CD14-positive monocyte (primary cell): ENCODE measurements around the gene PLXNA4. TPM values are rescaled to one million over a fixed set of nuclear protein-coding genes. Genes with fewer than 3 reads are reported as not detected.

Experiments
- DNase-seq, 3 donors: peaks; one replicate each; pipeline ENCODE4 v3.0.0-alpha.2; 2011 to 2022
- H2AFZ ChIP-seq: 2 replicates; pipeline ENCODE4 v1.6.0; 2012; ENCODE audit warnings: mild to moderate bottlenecking, low read depth, low read length, inconsistent platforms; ENCODE audit not compliant: insufficient read depth, poor library complexity, severe bottlenecking
- H3K27ac ChIP-seq, 2 donors: 1 replicate in 1 of 2; 2 replicates in 1 of 2; pipeline ENCODE4 v1.5.1; 2012 to 2013; ENCODE audit warnings: low read length in 2 of 2, control low read depth in 1 of 2, inconsistent platforms in 1 of 2, low read depth in 1 of 2, mild to moderate bottlenecking in 1 of 2
- H3K27me3 ChIP-seq, 2 donors: one replicate each; pipeline versions ENCODE4 v1.6.0 to v1.6.1; 2011 to 2013; ENCODE audit warnings: low read length in 2 of 2; ENCODE audit not compliant: control insufficient read depth in 2 of 2, insufficient read depth in 2 of 2
- H3K36me3 ChIP-seq, 2 donors: replicated peaks in 1 of 2; 1 replicate in 1 of 2; 2 replicates in 1 of 2; pipeline versions ENCODE4 v1.5.1 to v1.6.1; 2012 to 2013; ENCODE audit warnings: low read length in 2 of 2, control low read depth in 1 of 2, inconsistent platforms in 1 of 2, mild to moderate bottlenecking in 1 of 2; ENCODE audit not compliant: insufficient read depth in 2 of 2, control insufficient read depth in 1 of 2
- H3K4me1 ChIP-seq, 2 donors: 1 replicate in 1 of 2; 2 replicates in 1 of 2; pipeline versions ENCODE4 v1.5.1 to v1.6.1; 2012 to 2013; ENCODE audit warnings: low read length in 2 of 2, control low read depth in 1 of 2, inconsistent platforms in 1 of 2, mild to moderate bottlenecking in 1 of 2, moderate library complexity in 1 of 2; ENCODE audit not compliant: insufficient read depth in 2 of 2, control insufficient read depth in 1 of 2
- H3K4me2 ChIP-seq: replicated peaks from 2 replicates; pipeline ENCODE3; 2012; ENCODE audit warnings: low read length, moderate library complexity, mild to moderate bottlenecking; ENCODE audit not compliant: poor library complexity, severe bottlenecking; ENCODE audit errors: extremely low read depth
- H3K4me3 ChIP-seq, 3 experiments: fragments of 200-600 bp in 1 of 3; sonication (generic) in 1 of 3; replicated peaks in 1 of 3; 1 replicate in 2 of 3; 2 replicates in 1 of 3; pipeline ENCODE4 v1.5.1; 2011 to 2013; ENCODE audit warnings: low read length in 3 of 3, mild to moderate bottlenecking in 3 of 3, control low read depth in 2 of 3, low read depth in 2 of 3, inconsistent platforms in 1 of 3, moderate library complexity in 1 of 3
- H3K79me2 ChIP-seq: 2 replicates; pipeline ENCODE4 v1.6.0; 2012; ENCODE audit warnings: mild to moderate bottlenecking, control low read depth, inconsistent platforms, low read length, moderate library complexity; ENCODE audit not compliant: insufficient read depth
- H3K9ac ChIP-seq: 2 replicates; pipeline ENCODE4 v1.6.0; 2017; ENCODE audit warnings: low read length, mild to moderate bottlenecking; ENCODE audit not compliant: insufficient read depth, poor library complexity, severe bottlenecking
- H3K9me3 ChIP-seq, 2 donors: replicated peaks in 1 of 2; 1 replicate in 1 of 2; 2 replicates in 1 of 2; pipeline versions ENCODE4 v1.5.1 to v1.6.1; 2012 to 2013; ENCODE audit warnings: low read length in 2 of 2, control low read depth in 1 of 2; ENCODE audit not compliant: control insufficient read depth in 1 of 2, insufficient read depth in 1 of 2
- H4K20me1 ChIP-seq: 2 replicates; pipeline ENCODE4 v1.6.0; 2012; ENCODE audit warnings: mild to moderate bottlenecking, low read length, control low read depth, moderate library complexity; ENCODE audit not compliant: insufficient read depth
- H3K27ac Mint-ChIP-seq, 7 donors: one replicate each; pipeline ENCODE4 v1.8.0; 2020; ENCODE audit warnings: mild to moderate bottlenecking in 7 of 7, mixed read lengths in 7 of 7, moderate library complexity in 6 of 7, inconsistent platforms in 2 of 7
- H3K27me3 Mint-ChIP-seq, 3 donors: one replicate each; pipeline ENCODE4 v1.8.0; 2021 to 2022; ENCODE audit warnings: low read depth in 3 of 3, mild to moderate bottlenecking in 3 of 3, mixed read lengths in 3 of 3, moderate library complexity in 3 of 3, inconsistent platforms in 1 of 3
- H3K36me3 Mint-ChIP-seq, 2 donors: one replicate each; pipeline ENCODE4 v1.8.0; 2020; ENCODE audit warnings: mixed read lengths in 2 of 2, inconsistent platforms in 1 of 2, mild to moderate bottlenecking in 1 of 2
- H3K4me1 Mint-ChIP-seq: one replicate; pipeline ENCODE4 v1.8.0; 2020; ENCODE audit warnings: mild to moderate bottlenecking, mixed read lengths
- H3K4me3 Mint-ChIP-seq, 2 donors: one replicate each; pipeline ENCODE4 v1.8.0; 2020; ENCODE audit warnings: mild to moderate bottlenecking in 2 of 2, mixed read lengths in 2 of 2, moderate library complexity in 1 of 2
- H3K9me3 Mint-ChIP-seq, 7 donors: one replicate each; pipeline ENCODE4 v1.8.0; 2020 to 2022; ENCODE audit warnings: mixed read lengths in 7 of 7, mild to moderate bottlenecking in 6 of 7, moderate library complexity in 6 of 7, inconsistent platforms in 2 of 7
- WGBS: methylation state at CpG from one replicate; pipeline ENCODE4 v1.1.5; 2013; ENCODE audit warnings: missing lambda C conversion rate; ENCODE audit not compliant: insufficient coverage; 5-methylcytosine and 5-hydroxymethylcytosine counted together
- intact Hi-C, 2 donors: fragments of 100-400 bp; cut with micrococcal nuclease; formaldehyde crosslinking; loops; one replicate each; pipeline versions ENCODE4 v1.15.0 to v1.15.1; 2023
- polyA plus RNA-seq, 3 donors: library from polyadenylated mRNA; depleted of rRNA in 1 of 3; unstranded in 2 of 3; stranded (reverse) in 1 of 3; fragments of 300-500 nt in 2 of 3; fragments of >200 nt in 1 of 3; fragmentation: Illumina TruSeq in 2 of 3; gene quantifications; 1 replicate in 2 of 3; 2 replicates in 1 of 3; pipeline ENCODE4 v1.2.3, GENCODE V29; 2012 to 2021
- TF ChIP-seq, protein P1 (sequence below): fragments of 200-600 bp; IDR thresholded peaks from one replicate; pipeline ENCODE4 v1.8.0; 2022; ENCODE audit warnings: antibody characterized with exemption, mild to moderate bottlenecking

Gene PLXNA4
- polyA plus RNA-seq, 3 donors: not detected

DNA sequence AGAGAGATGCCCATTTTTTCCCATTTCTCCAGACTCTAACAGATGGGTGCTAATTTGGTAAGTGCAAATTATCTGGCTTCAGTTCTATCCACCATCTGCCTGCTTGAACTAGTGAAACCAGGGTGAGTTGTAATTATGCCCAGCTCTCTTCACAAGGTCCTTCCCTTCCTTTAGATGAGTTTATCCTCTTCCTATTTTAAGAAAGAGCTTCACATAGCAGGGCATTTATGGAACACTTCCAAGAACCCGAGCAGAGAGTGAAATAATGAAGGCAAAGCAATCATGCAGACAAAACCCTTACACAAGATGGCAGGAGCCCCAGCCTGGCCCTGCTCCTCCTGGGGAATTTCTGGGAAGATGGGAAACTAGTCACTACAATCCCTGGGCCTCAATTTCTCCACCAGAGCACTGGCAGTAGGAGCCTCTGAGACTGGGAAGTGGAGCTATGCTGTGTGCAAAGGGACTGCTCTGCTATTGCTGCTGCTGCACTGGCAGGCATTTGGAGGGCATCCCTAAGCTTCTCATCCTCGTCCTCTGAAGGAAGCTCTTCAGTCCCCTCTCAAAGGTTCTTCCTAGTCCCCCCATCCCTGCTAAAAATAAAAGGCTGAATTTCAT is 33.7 kb upstream of the PLXNA4 start:
- no peak overlapping the region for H3K4me3 ChIP-seq
- Mint-ChIP-seq H3K36me3 (no peaks in the 10 kb centered on the region), H3K4me3 (no peak overlapping the region), H3K27ac (no peak overlapping the region), H3K27me3 (peaks cover 0 to 6% (median 1%) of the 10 kb centered on the region in 3 donors), H3K9me3 (no peaks in the 10 kb centered on the region), H3K4me1 (peaks cover 10% of the 10 kb centered on the region)
- H4K20me1 ChIP-seq: no peaks in the 10 kb centered on the region
- H3K4me1 ChIP-seq: peaks cover 6% of the 10 kb centered on the region in 2 donors
- 100% methylated on average over 1 of the region's 2 CpGs for WGBS
- no peaks in the 10 kb centered on the region for H3K27me3 ChIP-seq
- H3K36me3 ChIP-seq: no peaks in the 10 kb centered on the region
- no peak overlapping the region for H2AFZ ChIP-seq
- TF ChIP-seq, protein P1, sequence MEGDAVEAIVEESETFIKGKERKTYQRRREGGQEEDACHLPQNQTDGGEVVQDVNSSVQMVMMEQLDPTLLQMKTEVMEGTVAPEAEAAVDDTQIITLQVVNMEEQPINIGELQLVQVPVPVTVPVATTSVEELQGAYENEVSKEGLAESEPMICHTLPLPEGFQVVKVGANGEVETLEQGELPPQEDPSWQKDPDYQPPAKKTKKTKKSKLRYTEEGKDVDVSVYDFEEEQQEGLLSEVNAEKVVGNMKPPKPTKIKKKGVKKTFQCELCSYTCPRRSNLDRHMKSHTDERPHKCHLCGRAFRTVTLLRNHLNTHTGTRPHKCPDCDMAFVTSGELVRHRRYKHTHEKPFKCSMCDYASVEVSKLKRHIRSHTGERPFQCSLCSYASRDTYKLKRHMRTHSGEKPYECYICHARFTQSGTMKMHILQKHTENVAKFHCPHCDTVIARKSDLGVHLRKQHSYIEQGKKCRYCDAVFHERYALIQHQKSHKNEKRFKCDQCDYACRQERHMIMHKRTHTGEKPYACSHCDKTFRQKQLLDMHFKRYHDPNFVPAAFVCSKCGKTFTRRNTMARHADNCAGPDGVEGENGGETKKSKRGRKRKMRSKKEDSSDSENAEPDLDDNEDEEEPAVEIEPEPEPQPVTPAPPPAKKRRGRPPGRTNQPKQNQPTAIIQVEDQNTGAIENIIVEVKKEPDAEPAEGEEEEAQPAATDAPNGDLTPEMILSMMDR: no peak
- no peak overlapping the region for H3K27ac ChIP-seq
- intact Hi-C loops: no loop called here
- no peaks in the 10 kb centered on the region for H3K79me2 ChIP-seq
- DNase-seq: no peak
- no peak overlapping the region for H3K9ac ChIP-seq
- H3K9me3 ChIP-seq: no peaks in the 10 kb centered on the region
- no peak overlapping the region for H3K4me2 ChIP-seq

DNA sequence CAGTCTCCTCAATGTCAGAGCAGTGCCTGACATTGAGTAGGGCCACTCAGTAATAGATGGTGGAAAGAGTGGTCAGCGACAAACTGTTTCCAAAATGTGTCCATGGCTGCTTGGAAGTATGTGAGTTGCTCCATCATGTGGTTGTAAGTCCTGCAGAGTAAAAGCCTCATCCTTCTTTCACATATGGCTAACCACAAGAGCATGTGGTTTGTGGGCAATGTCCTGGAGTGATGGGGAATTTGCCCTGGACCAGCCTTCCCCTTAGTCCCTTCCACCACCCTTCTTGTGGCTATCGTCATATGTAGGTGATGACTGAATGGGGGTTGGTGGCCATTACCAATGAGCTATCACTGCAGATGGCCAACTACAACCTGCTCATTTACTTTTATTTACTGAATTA is 33.0 kb upstream of the PLXNA4 start:
- DNase-seq: no peak
- H3K9me3 ChIP-seq: no peaks in the 10 kb centered on the region
- Mint-ChIP-seq H3K36me3 (no peaks in the 10 kb centered on the region), H3K9me3 (no peaks in the 10 kb centered on the region), H3K4me1 (peaks cover 2% of the 10 kb centered on the region), H3K4me3 (no peak overlapping the region), H3K27ac (no peak overlapping the region), H3K27me3 (peaks cover 0 to 6% (median 1%) of the 10 kb centered on the region in 3 donors)
- intact Hi-C loops: no loop called here
- no peak overlapping the region for H3K9ac ChIP-seq
- TF ChIP-seq, protein P1: no peak
- no peaks in the 10 kb centered on the region for H3K27me3 ChIP-seq
- H2AFZ ChIP-seq: no peak overlapping the region
- H3K4me3 ChIP-seq: no peak overlapping the region
- peaks cover 0 to under 1% of the 10 kb centered on the region in 2 donors for H3K4me1 ChIP-seq
- H3K36me3 ChIP-seq: no peaks in the 10 kb centered on the region
- H4K20me1 ChIP-seq: no peaks in the 10 kb centered on the region
- H3K27ac ChIP-seq: no peak overlapping the region
- no peak overlapping the region for H3K4me2 ChIP-seq
- WGBS: 83% methylated on average over 1 of the region's 2 CpGs
- no peaks in the 10 kb centered on the region for H3K79me2 ChIP-seq
